Adrenal gland (tissue), 12 donors: ENCODE results near the gene PSTPIP2. TPM values are rescaled to one million over a fixed set of nuclear protein-coding genes. Genes with fewer than 3 reads are reported as not detected.
"Not testable (repeated sequence)": the region's sequence is repeated elsewhere in the genome, so short reads cannot be mapped to it uniquely, and the experiment has no call there.

ENCODE experiments used
- DNase-seq, 7 donors: peaks; one replicate each; pipeline ENCODE4 v3.0.0-alpha.2; 2019 to 2020
- H3K27ac ChIP-seq, 5 donors: fragments of 200-600 bp; sonication (generic) in 4 of 5; 1 replicate in 3 of 5; 2 replicates in 2 of 5; pipeline versions ENCODE4 v1.5.1 to v1.8.0; 2016 to 2020; ENCODE audit warnings: mild to moderate bottlenecking in 1 of 5
- H3K27me3 ChIP-seq: fragments of 200-600 bp; 2 replicates; pipeline ENCODE4 v1.8.0; 2021
- H3K36me3 ChIP-seq, 2 donors: fragments of 200-600 bp; replicated peaks in 1 of 2; 1 replicate in 1 of 2; 2 replicates in 1 of 2; pipeline versions ENCODE4 v1.5.1 to v1.8.0; 2018 to 2022
- H3K4me1 ChIP-seq, 2 donors: fragments of 200-600 bp; replicated peaks in 1 of 2; 1 replicate in 1 of 2; 2 replicates in 1 of 2; pipeline versions ENCODE4 v1.5.1 to v1.8.0; 2018 to 2021
- H3K4me3 ChIP-seq, 4 donors: fragments of 200-600 bp; sonication (generic) in 3 of 4; one replicate each; pipeline ENCODE4 v1.5.1; 2016 to 2018
- H3K9me3 ChIP-seq, 3 donors: fragments of 200-600 bp; sonication (generic) in 1 of 3; replicated peaks in 1 of 3; 1 replicate in 2 of 3; 2 replicates in 1 of 3; pipeline versions ENCODE4 v1.5.1 to v1.8.0; 2016 to 2021
- POLR2A ChIP-seq, 2 donors: fragments of 450-650 bp; IDR thresholded peaks; one replicate each; pipeline ENCODE4 v1.6.1; 2017; ENCODE audit warnings: antibody characterized with exemption in 2 of 2, mild to moderate bottlenecking in 2 of 2, moderate library complexity in 1 of 2
- WGBS, 4 donors: extraction: QIAGEN DNeasy Blood & Tissue Kit in 2 of 4; methylation state at CpG; one replicate each; pipeline versions ENCODE4 v1.1.5 to v1.1.7; 2013 to 2017; 5-methylcytosine and 5-hydroxymethylcytosine counted together
- intact Hi-C, 2 donors: fragments of 100-400 bp; cut with DNase I; formaldehyde crosslinking; loops; one replicate each; pipeline versions ENCODE4 v1.14.1 to v1.15.0; 2022 to 2023
- polyA plus RNA-seq, 3 donors: library from polyadenylated mRNA; stranded (reverse); fragments of 200-250 nt in 2 of 3; fragments of 350-450 nt in 1 of 3; fragmentation: Illumina TruSeq in 1 of 3; extraction: RNeasy Lipid Tissue Mini Kit (QIAGEN cat#74804) in 1 of 3; gene quantifications; one replicate each; pipeline ENCODE4 v1.2.3, GENCODE V29; 2013 to 2014
- total RNA-seq, 9 donors: library from RNA; depleted of rRNA in 4 of 9; stranded (reverse); fragments of >200 nt in 4 of 9; fragments of 120-200 nt in 1 of 9; fragmentation: NEBNext Ultra II Directional in 1 of 9; extraction: Animal tissue kit (Norgen Biotek cat#: 25700) in 1 of 9; gene quantifications; one replicate each; pipeline versions ENCODE4 v1.1.0 to v1.2.4, GENCODE V29; 2013 to 2023
- TF ChIP-seq, protein P1 (sequence below), 6 experiments: fragments of 450-650 bp in 4 of 6; fragments of 200-600 bp in 2 of 6; sonication (generic) in 1 of 6; IDR thresholded peaks; 1 replicate in 5 of 6; 2 replicates in 1 of 6; pipeline versions ENCODE4 v1.5.1 to v1.8.0; 2016 to 2021; ENCODE audit warnings: antibody characterized with exemption in 6 of 6, mild to moderate bottlenecking in 2 of 6, moderate library complexity in 1 of 6
- donor health status: healthy with polysubstance abuse.
- donor health status: Bipolar disorder and iron deficiency.
- donor health status: DM: yes; HTN: yes; CAD: no.
- donor health status: DM: no; HTN: no; CAD: no.
- donor health status: DM: no; HTN: no; CAD: no.
- donor health status: DM: yes; HTN: yes; CAD: no.

PSTPIP2 gene
- total and polyA plus RNA-seq, 12 donors: 5.3 to 17.8 (median 8.4) TPM

- TF ChIP-seq, protein P1, sequence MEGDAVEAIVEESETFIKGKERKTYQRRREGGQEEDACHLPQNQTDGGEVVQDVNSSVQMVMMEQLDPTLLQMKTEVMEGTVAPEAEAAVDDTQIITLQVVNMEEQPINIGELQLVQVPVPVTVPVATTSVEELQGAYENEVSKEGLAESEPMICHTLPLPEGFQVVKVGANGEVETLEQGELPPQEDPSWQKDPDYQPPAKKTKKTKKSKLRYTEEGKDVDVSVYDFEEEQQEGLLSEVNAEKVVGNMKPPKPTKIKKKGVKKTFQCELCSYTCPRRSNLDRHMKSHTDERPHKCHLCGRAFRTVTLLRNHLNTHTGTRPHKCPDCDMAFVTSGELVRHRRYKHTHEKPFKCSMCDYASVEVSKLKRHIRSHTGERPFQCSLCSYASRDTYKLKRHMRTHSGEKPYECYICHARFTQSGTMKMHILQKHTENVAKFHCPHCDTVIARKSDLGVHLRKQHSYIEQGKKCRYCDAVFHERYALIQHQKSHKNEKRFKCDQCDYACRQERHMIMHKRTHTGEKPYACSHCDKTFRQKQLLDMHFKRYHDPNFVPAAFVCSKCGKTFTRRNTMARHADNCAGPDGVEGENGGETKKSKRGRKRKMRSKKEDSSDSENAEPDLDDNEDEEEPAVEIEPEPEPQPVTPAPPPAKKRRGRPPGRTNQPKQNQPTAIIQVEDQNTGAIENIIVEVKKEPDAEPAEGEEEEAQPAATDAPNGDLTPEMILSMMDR (IDR thresholded peaks at IDR 0.05): no peak
- TF ChIP-seq POLR2A (IDR thresholded peaks at IDR 0.05): no peak
- no peaks in the 10 kb centered on the region for H3K36me3 ChIP-seq
- no peak overlapping the region for H3K4me3 ChIP-seq
- no peak overlapping the region for H3K27ac ChIP-seq
- H3K9me3 ChIP-seq: no peaks in the 10 kb centered on the region
- intact Hi-C loops: loop anchor here (5.0 to 10.0 kb wide), 3 partner anchors 96 to 312 kb away; partner anchors contain the start of gene PSTPIP2 (in 2 of the 2)
- H3K27me3 ChIP-seq: no peaks in the 10 kb centered on the region
- DNase-seq: no peak
- whole genome bisulfite sequencing, 4 donors: 38 to 50% (median 41%) methylated on average over 1 of the region's 1 CpG
- H3K4me1 ChIP-seq: no peaks in the 10 kb centered on the region
These were observed 95.5 kb downstream of the PSTPIP2 start for GRCh38 chr18:45976566-45976965.

- Histone ChIP-seq H3K27me3 (no peaks in the 10 kb centered on the region), H3K4me3 (no peak overlapping the region), H3K4me1 (no peaks in the 10 kb centered on the region), H3K27ac (no peak overlapping the region), H3K9me3 (no peaks in the 10 kb centered on the region), H3K36me3 (no peaks in the 10 kb centered on the region)
- 12 to 18% (median 14%) methylated on average over 5 of the region's 5 CpGs for WGBS, 4 donors
- TF ChIP-seq POLR2A (IDR thresholded peaks at IDR 0.05): no peak
- TF ChIP-seq, protein P1 (IDR thresholded peaks at IDR 0.05): peak; percentile 65 to 92 (median 80)
- peak; percentile 57 to 84 (median 69) for DNase-seq
- intact Hi-C loops: loop anchor here in 1 of 2 donors (10.0 kb wide), 2 partner anchors 101 to 309 kb away; partner anchors contain the start of gene PSTPIP2
These were observed 97.9 kb downstream of the PSTPIP2 start for GRCh38 chr18:45974088-45974536.

DNA sequence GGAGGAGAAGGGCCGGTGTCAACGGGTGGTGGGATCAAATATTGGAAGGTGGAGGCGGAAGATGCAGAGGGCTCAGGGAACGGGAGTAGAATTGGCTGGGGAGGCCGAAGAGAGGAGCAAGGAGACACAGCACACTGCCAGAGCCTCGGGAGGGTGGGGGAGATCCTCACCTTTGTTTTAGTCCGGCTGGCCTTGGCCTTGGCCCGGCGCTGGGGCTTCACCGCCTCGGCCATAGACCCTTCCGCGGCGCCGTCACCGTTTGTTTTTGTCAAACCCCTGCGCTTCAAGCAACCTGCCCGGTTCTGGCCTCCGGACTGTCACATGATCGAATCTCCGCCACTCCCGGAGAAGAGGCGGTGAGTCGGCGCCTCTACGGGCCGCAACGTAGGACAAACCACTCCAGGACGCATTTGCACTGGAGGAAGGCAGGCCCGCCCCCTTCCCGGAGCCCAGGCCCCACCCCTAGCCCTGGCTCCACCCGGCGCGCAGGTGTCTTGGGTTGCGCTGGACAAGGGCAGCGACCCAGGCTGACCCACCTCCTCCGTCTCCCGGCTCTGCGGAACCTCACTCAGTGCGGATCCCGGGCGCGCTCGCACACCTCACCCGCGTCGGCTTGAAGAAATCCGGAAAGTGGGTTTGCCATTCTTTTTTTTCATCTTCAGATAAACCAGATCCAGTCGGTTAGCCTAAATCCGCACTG is 104.9 kb downstream of the PSTPIP2 start, which contains the start of gene EPG5:
Gene EPG5, minus strand, starts transcription at position 323 of the 700 bp plus-strand sequence. Its CDS starts 90 bp downstream, at position 233.
- Histone ChIP-seq H3K27me3 (no peaks in the 10 kb centered on the region), H3K4me1 (peaks cover 26 to 33% of the 10 kb centered on the region in 2 donors), H3K27ac (peak within 1 kb of the TSS in 4 of 5 donors; percentile 53 to 88 (median 74)), H3K36me3 (no peaks in the 10 kb centered on the region), H3K4me3 (peak within 1 kb of the TSS; percentile 30 to 89 (median 54)), H3K9me3 (no peaks in the 10 kb centered on the region)
- peak; percentile 46 to 83 for TF ChIP-seq POLR2A (IDR thresholded peaks at IDR 0.05)
- TF ChIP-seq, protein P1 (IDR thresholded peaks at IDR 0.05): no peak
- peak; percentile 96 to 98 (median 97) for DNase-seq
- WGBS, 4 donors: 0% methylated on average over 19 to 50 of the region's 50 CpGs
- intact Hi-C loops: no loop called here

- intact Hi-C loops, H3K27ac ChIP-seq, H3K9me3 ChIP-seq, H3K4me3 ChIP-seq, H3K36me3 ChIP-seq, DNase-seq, H3K27me3 ChIP-seq: not testable (repeated sequence)
- 95 to 97% (median 96%) methylated on average over 5 of the region's 5 CpGs for WGBS, 4 donors
- peaks cover 26 to 33% of the 10 kb centered on the region in 2 donors for H3K4me1 ChIP-seq
These were observed 107.1 kb downstream of the PSTPIP2 start for GRCh38 chr18:45964913-45965312.
